ENCODE data around the gene ZNF506.
"Not testable (repeated sequence)": the region's sequence is repeated elsewhere in the genome, so short reads cannot be mapped to it uniquely, and the experiment has no call there.

ZNF506 gene

GRCh38 chr19:19826875-19827274 is 5.3 kb upstream of the ZNF506 start:
- H3K4me3 ChIP-seq (ENCODE audit: low read length): no peak overlapping the region
- no peaks in the 10 kb centered on the region for H3K36me3 ChIP-seq (ENCODE audit: insufficient read depth, low read length)
- H3K27me3 ChIP-seq (ENCODE audit: insufficient read depth, low read length): no peaks in the 10 kb centered on the region
- H3K9me3 ChIP-seq (ENCODE audit: insufficient read depth, low read depth, low read length): peaks cover 27% of the 10 kb centered on the region
- no peak overlapping the region for H3K9ac ChIP-seq (ENCODE audit: low read depth, low read length)
- WGBS: 97% methylated on average over 8 of the region's 11 CpGs
- H3K4me1 ChIP-seq (ENCODE audit: insufficient read depth, low read length): 0 out of 2 replicates have a peak, but pooled peaks cover 2% of the 10 kb centered on the region
- no peak overlapping the region for H3K27ac ChIP-seq (ENCODE audit: low read depth, low read length)

- 0 out of 2 replicates have a peak, but pooled peaks cover 3% of the 10 kb centered on the region for H3K9me3 ChIP-seq (ENCODE audit: insufficient read depth, low read depth, low read length)
- no peaks in the 10 kb centered on the region for H3K36me3 ChIP-seq (ENCODE audit: insufficient read depth, low read length)
- H3K4me1 ChIP-seq (ENCODE audit: insufficient read depth, low read length): 0 out of 2 replicates have a peak, but pooled peaks cover 2% of the 10 kb centered on the region
- no peak overlapping the region for H3K27ac ChIP-seq (ENCODE audit: low read depth, low read length)
- WGBS: 89% methylated on average over 1 of the region's 2 CpGs
- H3K9ac ChIP-seq (ENCODE audit: low read depth, low read length): no peak overlapping the region
- no peaks in the 10 kb centered on the region for H3K27me3 ChIP-seq (ENCODE audit: insufficient read depth, low read length)
- no peak overlapping the region for H3K4me3 ChIP-seq (ENCODE audit: low read length)
Observed at GRCh38 chr19:19823916-19824315, 2.4 kb upstream of the ZNF506 start.

- peak overlapping the region; percentile 57 for H3K9ac ChIP-seq (ENCODE audit: low read depth, low read length)
Observed at GRCh38 chr19:19821976-19822375, 426 bp upstream of the ZNF506 start.

GRCh38 chr19:19820774-19821320 is 703 bp downstream of the ZNF506 start:
- WGBS: 57% methylated on average over 17 of the region's 17 CpGs
- Histone ChIP-seq H3K9me3 (ENCODE audit: insufficient read depth, low read depth, low read length) (no peaks in the 10 kb centered on the region), H3K27ac (ENCODE audit: low read depth, low read length) (peak overlapping the region; percentile 90; the same call in 1 of the 2 replicates)

More at GRCh38 chr19:19821976-19822375, 426 bp upstream of the ZNF506 start:
- not testable (repeated sequence) for H3K36me3 ChIP-seq (ENCODE audit: insufficient read depth, low read length); H3K27me3 ChIP-seq (ENCODE audit: insufficient read depth, low read length); H3K27ac ChIP-seq (ENCODE audit: low read depth, low read length); H3K9me3 ChIP-seq (ENCODE audit: insufficient read depth, low read depth, low read length); H3K4me1 ChIP-seq (ENCODE audit: insufficient read depth, low read length)
- H3K4me3 ChIP-seq (ENCODE audit: low read length): peak overlapping the region; percentile 99
- WGBS: 48% methylated on average over 11 of the region's 11 CpGs

GRCh38 chr19:19817357-19817756 is 4.2 kb downstream of the ZNF506 start:
- H3K4me3 ChIP-seq (ENCODE audit: low read length): no peak overlapping the region
- no peak overlapping the region for H3K27ac ChIP-seq (ENCODE audit: low read depth, low read length)
- H3K27me3 ChIP-seq (ENCODE audit: insufficient read depth, low read length): no peaks in the 10 kb centered on the region
- H3K4me1 ChIP-seq (ENCODE audit: insufficient read depth, low read length): 0 out of 2 replicates have a peak, but pooled peaks cover 2% of the 10 kb centered on the region
- H3K9me3 ChIP-seq (ENCODE audit: insufficient read depth, low read depth, low read length): no peaks in the 10 kb centered on the region
- WGBS: 98% methylated on average over 3 of the region's 3 CpGs
- H3K36me3 ChIP-seq (ENCODE audit: insufficient read depth, low read length): peaks cover 6% of the 10 kb centered on the region; the same call in 1 of the 2 replicates
- no peak overlapping the region for H3K9ac ChIP-seq (ENCODE audit: low read depth, low read length)

More at GRCh38 chr19:19820774-19821320, 703 bp downstream of the ZNF506 start:
- Histone ChIP-seq H3K9ac (ENCODE audit: low read depth, low read length) (peak overlapping the region; percentile 95), H3K4me1 (ENCODE audit: insufficient read depth, low read length) (0 out of 2 replicates have a peak, but pooled peaks cover 2% of the 10 kb centered on the region), H3K4me3 (ENCODE audit: low read length) (peak overlapping the region; percentile 99), H3K27me3 (ENCODE audit: insufficient read depth, low read length) (no peaks in the 10 kb centered on the region), H3K36me3 (ENCODE audit: insufficient read depth, low read length) (peaks cover 3% of the 10 kb centered on the region; the same call in 1 of the 2 replicates)

- WGBS: 83% methylated on average over 9 of the region's 9 CpGs
Observed at GRCh38 chr19:19816679-19817078, 4.9 kb downstream of the ZNF506 start.

GRCh38 chr19:19811999-19812398 is 9.6 kb downstream of the ZNF506 start:
- not testable (repeated sequence) for H3K4me1 ChIP-seq (ENCODE audit: insufficient read depth, low read length); H3K9ac ChIP-seq (ENCODE audit: low read depth, low read length); H3K27ac ChIP-seq (ENCODE audit: low read depth, low read length); H3K4me3 ChIP-seq (ENCODE audit: low read length); H3K36me3 ChIP-seq (ENCODE audit: insufficient read depth, low read length); H3K9me3 ChIP-seq (ENCODE audit: insufficient read depth, low read depth, low read length); H3K27me3 ChIP-seq (ENCODE audit: insufficient read depth, low read length)
- 96% methylated on average over 1 of the region's 1 CpG for WGBS

More at GRCh38 chr19:19816679-19817078, 4.9 kb downstream of the ZNF506 start:
- H3K4me3 ChIP-seq (ENCODE audit: low read length): no peak overlapping the region
- no peak overlapping the region for H3K9ac ChIP-seq (ENCODE audit: low read depth, low read length)
- H3K27ac ChIP-seq (ENCODE audit: low read depth, low read length): no peak overlapping the region
- no peaks in the 10 kb centered on the region for H3K4me1 ChIP-seq (ENCODE audit: insufficient read depth, low read length)
- peaks cover 6% of the 10 kb centered on the region; the same call in 1 of the 2 replicates for H3K36me3 ChIP-seq (ENCODE audit: insufficient read depth, low read length)
- no peaks in the 10 kb centered on the region for H3K9me3 ChIP-seq (ENCODE audit: insufficient read depth, low read depth, low read length)
- no peaks in the 10 kb centered on the region for H3K27me3 ChIP-seq (ENCODE audit: insufficient read depth, low read length)

- no peaks in the 10 kb centered on the region for H3K27me3 ChIP-seq (ENCODE audit: insufficient read depth, low read length)
- no peak overlapping the region for H3K27ac ChIP-seq (ENCODE audit: low read depth, low read length)
- H3K9me3 ChIP-seq (ENCODE audit: insufficient read depth, low read depth, low read length): no peaks in the 10 kb centered on the region
- H3K9ac ChIP-seq (ENCODE audit: low read depth, low read length): no peak overlapping the region
- no peak overlapping the region for H3K4me3 ChIP-seq (ENCODE audit: low read length)
- H3K36me3 ChIP-seq (ENCODE audit: insufficient read depth, low read length): peaks cover 18% of the 10 kb centered on the region
- H3K4me1 ChIP-seq (ENCODE audit: insufficient read depth, low read length): no peaks in the 10 kb centered on the region
- WGBS: 94% methylated on average over 1 of the region's 1 CpG
Observed at GRCh38 chr19:19805480-19805879, 16.1 kb downstream of the ZNF506 start.

GRCh38 chr19:19788015-19788414 is 33.5 kb downstream of the ZNF506 start:
- no peak overlapping the region for H3K27ac ChIP-seq (ENCODE audit: low read depth, low read length)
- 87% methylated on average over 1 of the region's 1 CpG for WGBS
- no peaks in the 10 kb centered on the region for H3K9me3 ChIP-seq (ENCODE audit: insufficient read depth, low read depth, low read length)
- no peaks in the 10 kb centered on the region for H3K4me1 ChIP-seq (ENCODE audit: insufficient read depth, low read length)
- H3K4me3 ChIP-seq (ENCODE audit: low read length): no peak overlapping the region
- H3K27me3 ChIP-seq (ENCODE audit: insufficient read depth, low read length): no peaks in the 10 kb centered on the region
- H3K9ac ChIP-seq (ENCODE audit: low read depth, low read length): no peak overlapping the region
- H3K36me3 ChIP-seq (ENCODE audit: insufficient read depth, low read length): peaks cover 49% of the 10 kb centered on the region

GRCh38 chr19:19785476-19785875 is 36.1 kb downstream of the ZNF506 start:
- H3K9ac ChIP-seq (ENCODE audit: low read depth, low read length); H3K9me3 ChIP-seq (ENCODE audit: insufficient read depth, low read depth, low read length); H3K4me1 ChIP-seq (ENCODE audit: insufficient read depth, low read length); H3K4me3 ChIP-seq (ENCODE audit: low read length); H3K27me3 ChIP-seq (ENCODE audit: insufficient read depth, low read length); H3K27ac ChIP-seq (ENCODE audit: low read depth, low read length): not testable (repeated sequence)
- WGBS: 96% methylated on average over 19 of the region's 19 CpGs
- peaks cover 31% of the 10 kb centered on the region for H3K36me3 ChIP-seq (ENCODE audit: insufficient read depth, low read length)

- Histone ChIP-seq H3K9me3 (ENCODE audit: insufficient read depth, low read depth, low read length) (no peaks in the 10 kb centered on the region), H3K27ac (ENCODE audit: low read depth, low read length) (no peak overlapping the region), H3K27me3 (ENCODE audit: insufficient read depth, low read length) (no peaks in the 10 kb centered on the region), H3K36me3 (ENCODE audit: insufficient read depth, low read length) (peaks cover 17% of the 10 kb centered on the region), H3K4me1 (ENCODE audit: insufficient read depth, low read length) (no peaks in the 10 kb centered on the region), H3K4me3 (ENCODE audit: low read length) (no peak overlapping the region), H3K9ac (ENCODE audit: low read depth, low read length) (no peak overlapping the region)
- WGBS: 93% methylated on average over 2 of the region's 2 CpGs
Observed at GRCh38 chr19:19782783-19783182, 38.8 kb downstream of the ZNF506 start.

GRCh38 chr19:19781791-19782190 is 39.8 kb downstream of the ZNF506 start:
- WGBS: 95% methylated on average over 6 of the region's 6 CpGs
- not testable (repeated sequence) for H3K4me3 ChIP-seq (ENCODE audit: low read length); H3K9ac ChIP-seq (ENCODE audit: low read depth, low read length); H3K27me3 ChIP-seq (ENCODE audit: insufficient read depth, low read length); H3K9me3 ChIP-seq (ENCODE audit: insufficient read depth, low read depth, low read length); H3K27ac ChIP-seq (ENCODE audit: low read depth, low read length); H3K4me1 ChIP-seq (ENCODE audit: insufficient read depth, low read length)
- peaks cover 10% of the 10 kb centered on the region; the same call in 1 of the 2 replicates for H3K36me3 ChIP-seq (ENCODE audit: insufficient read depth, low read length)
